GM12865 (cell line): ENCODE measurements around the gene CHN1.

Source experiments
- DNase-seq: peaks from one replicate; pipeline ENCODE4 v3.0.0; 2010; ENCODE audit warnings: low read depth
- H3K4me3 ChIP-seq: 2 replicates; pipeline ENCODE4 v1.5.1; 2011; ENCODE audit warnings: mild to moderate bottlenecking, low read depth, low read length, control low read depth
- CTCF ChIP-seq: IDR thresholded peaks from 2 replicates; pipeline ENCODE4 v1.5.1; 2011; ENCODE audit warnings: low read length, control low read depth, low read depth, inconsistent platforms; ENCODE audit not compliant: insufficient read depth; ENCODE audit errors: missing control alignments

CHN1 gene

GRCh38 chr2:174981331-174981730 lies 23.9 kb downstream of the CHN1 start:
- DNase-seq: no peak
- no peak for TF ChIP-seq CTCF
- no peak overlapping the region for H3K4me3 ChIP-seq

- DNase-seq: no peak
- H3K4me3 ChIP-seq: no peak overlapping the region
- TF ChIP-seq CTCF: no peak
These were observed 25.2 kb downstream of the CHN1 start for GRCh38 chr2:174979996-174980395.

- TF ChIP-seq CTCF: no peak
- no peak for DNase-seq
- no peak overlapping the region for H3K4me3 ChIP-seq
These were observed 27.8 kb downstream of the CHN1 start for GRCh38 chr2:174977364-174977763.

- no peak for DNase-seq
- TF ChIP-seq CTCF: no peak
- no peak overlapping the region for H3K4me3 ChIP-seq
These were observed 31.1 kb downstream of the CHN1 start for GRCh38 chr2:174974131-174974530.

- TF ChIP-seq CTCF: no peak
- no peak overlapping the region for H3K4me3 ChIP-seq
- DNase-seq: no peak
These were observed 32.3 kb downstream of the CHN1 start for GRCh38 chr2:174972924-174973323.

- no peak for DNase-seq
- no peak overlapping the region for H3K4me3 ChIP-seq
- TF ChIP-seq CTCF: no peak
These were observed 33.1 kb downstream of the CHN1 start for GRCh38 chr2:174971868-174972781.

- no peak for TF ChIP-seq CTCF
- no peak overlapping the region for H3K4me3 ChIP-seq
- DNase-seq: no peak
These were observed 35.1 kb downstream of the CHN1 start for GRCh38 chr2:174970092-174970491.
